NCI-H524 treated with DMSO at 0.1 percent for 48 hours (cell line): ENCODE data around the gene VPS37B.
"Not testable (repeated sequence)": the region's sequence is repeated elsewhere in the genome, so short reads cannot be mapped to it uniquely, and the experiment has no call there.

ENCODE experiments used
- DNase-seq: peaks from one replicate; lab custom pipeline; 2025; lab: John Stamatoyannopoulos, UW

VPS37B gene

GRCh38 chr12:122895704-122896636 is at the start of gene VPS37B:
Gene VPS37B (minus strand): TSS chr12:122896124. CDS start chr12:122896062, 62 bp downstream.
- no peak for DNase-seq

GRCh38 chr12:122944605-122945592 is 49.0 kb upstream of the VPS37B start:
- DNase-seq: no peak

GRCh38 chr12:122943196-122943595 is 47.3 kb upstream of the VPS37B start:
- no peak for DNase-seq

GRCh38 chr12:122942637-122943036 is 46.7 kb upstream of the VPS37B start:
- no peak for DNase-seq

- DNase-seq: not testable (repeated sequence)
These were observed 45.4 kb upstream of the VPS37B start for GRCh38 chr12:122941351-122941750.

GRCh38 chr12:122939125-122939524 is 43.2 kb upstream of the VPS37B start:
- DNase-seq: no peak

- no peak for DNase-seq
These were observed 41.7 kb upstream of the VPS37B start for GRCh38 chr12:122937622-122938091.

- DNase-seq: no peak
These were observed 39.4 kb upstream of the VPS37B start for GRCh38 chr12:122935318-122935717.

- no peak for DNase-seq
These were observed 38.8 kb upstream of the VPS37B start for GRCh38 chr12:122934722-122935121.

- no peak for DNase-seq
These were observed 36.3 kb upstream of the VPS37B start for GRCh38 chr12:122932207-122932606.

- no peak for DNase-seq
These were observed 33.9 kb upstream of the VPS37B start for GRCh38 chr12:122929812-122930211.

- no peak for DNase-seq
These were observed 33.2 kb upstream of the VPS37B start for GRCh38 chr12:122929148-122929538.

GRCh38 chr12:122928404-122929147 is 32.7 kb upstream of the VPS37B start:
- DNase-seq: no peak

GRCh38 chr12:122927756-122928403 is 32.0 kb upstream of the VPS37B start:
- no peak for DNase-seq

GRCh38 chr12:122921917-122922316 is 26.0 kb upstream of the VPS37B start:
- DNase-seq: no peak

- no peak for DNase-seq
These were observed 24.8 kb upstream of the VPS37B start for GRCh38 chr12:122920687-122921086.

GRCh38 chr12:122918827-122919226 is 22.9 kb upstream of the VPS37B start:
- DNase-seq: no peak

- no peak for DNase-seq
These were observed 21.7 kb upstream of the VPS37B start for GRCh38 chr12:122917507-122918121.

- no peak for DNase-seq
These were observed 13.7 kb upstream of the VPS37B start for GRCh38 chr12:122909442-122910288.

- no peak for DNase-seq
These were observed 13.0 kb upstream of the VPS37B start for GRCh38 chr12:122908915-122909314.
